ENCODE results near the gene ADAP1.

Gene ADAP1

DNA sequence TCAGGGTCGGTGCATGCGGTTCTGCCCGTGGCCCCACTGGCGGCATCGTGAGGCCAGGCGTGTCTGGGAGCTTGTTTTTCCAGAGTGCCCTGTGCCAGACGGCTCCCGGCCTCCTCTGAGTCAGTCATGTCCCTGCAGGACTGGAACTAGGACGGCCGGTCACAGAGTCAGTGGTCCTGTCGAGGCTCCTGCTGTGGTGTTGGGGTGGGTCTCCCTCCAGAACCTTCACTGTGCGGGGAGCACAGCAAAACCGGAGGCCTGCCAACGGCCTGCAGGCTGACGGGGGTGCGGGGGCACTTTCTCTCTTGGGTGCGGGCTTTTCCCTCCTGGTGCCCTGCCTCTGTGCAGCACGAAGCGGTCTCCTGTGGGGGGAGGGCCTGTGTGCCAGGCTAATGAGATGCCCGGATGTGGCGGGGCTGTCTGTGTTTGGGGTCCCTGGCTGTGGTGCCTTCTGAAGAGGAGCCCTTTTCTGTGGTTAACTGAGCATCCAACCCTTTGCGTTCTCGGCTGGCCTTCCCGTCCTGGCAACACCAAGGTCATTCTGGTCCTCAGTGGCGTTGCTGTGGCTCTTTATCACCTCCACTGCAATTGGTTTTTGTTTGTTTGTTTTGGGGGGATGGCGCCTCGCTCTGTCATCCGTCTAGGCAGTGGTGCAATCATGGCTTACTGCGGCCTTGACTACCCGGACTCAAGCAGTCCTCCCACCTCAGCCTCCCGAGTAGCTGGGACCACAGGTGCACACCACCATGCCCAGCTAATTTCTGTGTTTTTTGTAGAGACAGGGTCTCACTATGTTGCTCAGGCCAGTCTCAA lies 70.1 kb downstream of the ADAP1 start:
- H3K4me3 ChIP-seq (ENCODE audit: low read depth, low read length), result no peak overlapping the region
- TF ChIP-seq, protein P1, sequence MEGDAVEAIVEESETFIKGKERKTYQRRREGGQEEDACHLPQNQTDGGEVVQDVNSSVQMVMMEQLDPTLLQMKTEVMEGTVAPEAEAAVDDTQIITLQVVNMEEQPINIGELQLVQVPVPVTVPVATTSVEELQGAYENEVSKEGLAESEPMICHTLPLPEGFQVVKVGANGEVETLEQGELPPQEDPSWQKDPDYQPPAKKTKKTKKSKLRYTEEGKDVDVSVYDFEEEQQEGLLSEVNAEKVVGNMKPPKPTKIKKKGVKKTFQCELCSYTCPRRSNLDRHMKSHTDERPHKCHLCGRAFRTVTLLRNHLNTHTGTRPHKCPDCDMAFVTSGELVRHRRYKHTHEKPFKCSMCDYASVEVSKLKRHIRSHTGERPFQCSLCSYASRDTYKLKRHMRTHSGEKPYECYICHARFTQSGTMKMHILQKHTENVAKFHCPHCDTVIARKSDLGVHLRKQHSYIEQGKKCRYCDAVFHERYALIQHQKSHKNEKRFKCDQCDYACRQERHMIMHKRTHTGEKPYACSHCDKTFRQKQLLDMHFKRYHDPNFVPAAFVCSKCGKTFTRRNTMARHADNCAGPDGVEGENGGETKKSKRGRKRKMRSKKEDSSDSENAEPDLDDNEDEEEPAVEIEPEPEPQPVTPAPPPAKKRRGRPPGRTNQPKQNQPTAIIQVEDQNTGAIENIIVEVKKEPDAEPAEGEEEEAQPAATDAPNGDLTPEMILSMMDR (IDR thresholded peaks at IDR 0.05; ENCODE audit: low read depth, low read length, missing control alignments), result no peak
- DNase-seq (ENCODE audit: low read depth), result no peak

GRCh38 chr7:883055-884021 lies 71.1 kb downstream of the ADAP1 start:
- TF ChIP-seq, protein P1 (IDR thresholded peaks at IDR 0.05; ENCODE audit: low read depth, low read length, missing control alignments), result no peak
- no peak for DNase-seq (ENCODE audit: low read depth)
- H3K4me3 ChIP-seq (ENCODE audit: low read depth, low read length), result no peak overlapping the region

DNA sequence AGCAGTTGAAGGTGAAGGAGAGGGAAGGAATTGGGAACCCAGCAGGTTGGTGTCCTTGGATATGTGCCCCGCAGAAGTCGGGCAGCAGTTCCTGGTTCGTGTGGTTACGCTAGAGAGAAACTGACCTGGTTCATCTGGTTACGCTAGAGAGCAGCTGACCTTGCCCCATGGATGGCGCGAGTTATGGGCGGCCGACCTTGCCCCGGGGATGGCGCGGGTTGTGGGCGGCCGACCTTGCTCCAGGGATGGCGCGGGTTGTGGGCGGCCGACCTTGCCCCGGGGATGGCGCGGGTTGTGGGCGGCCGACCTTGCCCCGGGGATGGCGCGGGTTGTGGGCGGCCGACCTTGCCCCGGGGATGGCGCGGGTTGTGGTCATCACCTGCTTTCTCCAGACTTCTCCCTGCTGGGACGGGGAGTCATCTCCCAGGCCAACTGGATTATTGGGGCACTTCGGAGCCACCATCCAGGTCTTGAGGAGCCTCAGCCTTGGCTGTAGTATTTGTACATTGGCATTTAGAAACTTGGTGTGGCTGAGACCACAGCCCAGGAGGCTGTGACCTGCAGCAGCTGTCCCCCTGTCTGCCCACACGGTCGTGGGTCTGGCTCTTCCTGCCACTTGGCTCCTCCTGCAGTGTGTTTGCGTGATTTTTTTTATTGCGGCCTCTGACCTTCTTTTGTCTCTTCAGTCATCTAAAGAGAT lies 72.0 kb downstream of the ADAP1 start:
- no peak overlapping the region for H3K4me3 ChIP-seq (ENCODE audit: low read depth, low read length)

DNA sequence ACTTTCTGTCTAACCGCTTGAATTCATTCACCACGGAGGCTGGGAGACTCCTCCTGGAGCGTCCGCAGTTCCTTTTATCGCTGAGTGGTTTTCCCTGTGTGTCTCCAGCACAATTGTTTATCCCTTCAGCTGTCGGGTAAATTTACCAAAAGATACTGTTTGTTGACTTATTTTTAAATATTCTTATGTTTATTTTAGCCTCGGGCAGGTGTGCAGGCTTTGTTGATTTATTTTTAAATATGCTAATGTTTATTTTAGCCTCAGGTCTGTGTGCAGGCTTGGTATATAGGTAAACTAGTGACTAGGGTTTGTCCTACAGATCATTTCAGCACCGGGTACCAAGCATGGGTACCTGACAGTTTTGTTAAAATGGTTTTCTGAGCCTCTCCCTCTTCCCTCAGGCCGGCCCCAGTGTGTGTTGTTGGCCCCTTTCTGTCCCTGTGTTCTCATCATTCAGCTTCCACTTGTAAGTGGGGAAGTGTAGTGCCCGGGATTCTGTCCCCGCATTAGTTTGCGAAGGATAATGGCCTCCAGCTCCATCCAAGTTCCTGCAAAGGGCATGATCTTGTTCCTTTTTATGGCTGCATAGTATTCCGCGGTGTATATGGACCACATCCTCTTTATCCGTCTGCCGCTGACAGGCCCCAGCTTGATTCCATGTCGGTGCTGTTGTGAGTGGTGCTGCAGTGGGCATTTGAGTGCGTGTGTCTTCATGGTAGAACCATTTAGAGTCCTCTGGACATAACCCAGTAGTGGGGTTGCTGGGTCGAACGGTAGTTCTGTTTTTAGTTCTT lies 72.8 kb downstream of the ADAP1 start:
- TF ChIP-seq, protein P1 (IDR thresholded peaks at IDR 0.05; ENCODE audit: low read depth, low read length, missing control alignments), result no peak
- no peak for DNase-seq (ENCODE audit: low read depth)
- H3K4me3 ChIP-seq (ENCODE audit: low read depth, low read length), result no peak overlapping the region

More for the DNA sequence above, 72.0 kb downstream of the ADAP1 start:
- TF ChIP-seq, protein P1 (IDR thresholded peaks at IDR 0.05; ENCODE audit: low read depth, low read length, missing control alignments), result no peak
- DNase-seq (ENCODE audit: low read depth), result no peak

GRCh38 chr7:880450-880849 lies 74.0 kb downstream of the ADAP1 start:
- no peak overlapping the region for H3K4me3 ChIP-seq (ENCODE audit: low read depth, low read length)
- no peak for DNase-seq (ENCODE audit: low read depth)
- TF ChIP-seq, protein P1 (IDR thresholded peaks at IDR 0.05; ENCODE audit: low read depth, low read length, missing control alignments), result no peak

GRCh38 chr7:879706-880105 lies 74.8 kb downstream of the ADAP1 start:
- no peak for DNase-seq (ENCODE audit: low read depth)

More at GRCh38 chr7:879706-880105, 74.8 kb downstream of the ADAP1 start:
- TF ChIP-seq, protein P1 (IDR thresholded peaks at IDR 0.05; ENCODE audit: low read depth, low read length, missing control alignments), result no peak
- no peak overlapping the region for H3K4me3 ChIP-seq (ENCODE audit: low read depth, low read length)

Data from GM12864 (cell line).